ENCODE results near the gene FLT3.
A peak's percentile ranks its signal among the peaks of the same experiment; 100 is the strongest.
"Not testable (repeated sequence)": the region's sequence is repeated elsewhere in the genome, so short reads cannot be mapped to it uniquely, and the experiment has no call there.

Gene FLT3

DNA sequence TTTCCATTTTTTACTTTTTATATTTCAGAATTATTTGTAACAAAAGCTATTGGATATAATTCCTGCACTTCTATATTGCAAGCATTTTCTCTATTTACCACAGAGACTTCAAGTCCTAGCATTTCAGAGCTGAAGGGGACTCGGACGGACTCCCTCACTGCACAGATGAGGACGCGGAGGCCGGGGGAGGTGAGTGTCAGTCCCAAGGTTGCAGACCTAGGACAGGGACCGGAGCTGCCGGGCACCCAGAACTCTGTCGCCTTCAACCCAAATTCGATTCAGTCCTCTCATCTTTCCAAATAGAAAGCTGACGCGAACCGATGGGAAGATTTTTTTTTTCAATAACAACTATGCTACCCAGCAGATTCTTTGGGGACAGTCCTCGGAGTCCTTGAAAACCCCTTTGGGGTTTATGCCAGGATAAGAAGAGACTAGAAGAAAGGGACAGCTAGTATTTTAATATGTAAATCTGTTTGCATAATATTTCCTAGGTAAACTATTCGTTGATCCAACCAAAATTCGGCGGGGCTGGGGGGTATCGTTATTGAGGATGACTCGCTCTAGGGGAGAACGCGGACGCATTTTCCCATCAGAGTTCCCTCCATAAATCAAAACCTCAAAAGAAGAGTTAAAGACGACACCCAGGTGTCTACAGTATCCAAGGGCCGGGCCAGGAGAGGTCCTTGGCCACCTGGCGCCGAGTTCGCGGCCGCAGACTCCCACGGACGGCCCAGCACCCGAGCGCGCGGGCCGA is 803 bp downstream of the FLT3 start:
- DNase-seq = no peak

DNA sequence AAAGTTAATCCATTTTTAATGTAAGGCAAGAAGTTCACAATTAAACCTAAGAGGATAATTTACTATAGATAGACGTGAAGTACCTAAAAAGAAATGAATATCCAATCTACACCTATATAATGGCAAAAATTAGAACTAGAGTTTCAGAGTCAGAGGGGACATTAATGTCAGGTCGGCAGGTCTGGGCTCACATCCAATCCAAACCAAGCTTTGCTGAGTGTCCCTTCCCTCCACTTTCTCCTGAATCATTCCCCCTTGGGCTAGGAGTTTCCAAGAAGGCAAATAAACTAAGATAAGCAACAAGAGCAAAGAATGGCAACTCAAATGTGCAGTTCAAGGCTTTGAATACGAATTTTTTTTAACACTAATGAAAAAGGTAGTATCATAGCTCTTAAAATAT is 2.9 kb downstream of the FLT3 start:
- no peak for DNase-seq

DNA sequence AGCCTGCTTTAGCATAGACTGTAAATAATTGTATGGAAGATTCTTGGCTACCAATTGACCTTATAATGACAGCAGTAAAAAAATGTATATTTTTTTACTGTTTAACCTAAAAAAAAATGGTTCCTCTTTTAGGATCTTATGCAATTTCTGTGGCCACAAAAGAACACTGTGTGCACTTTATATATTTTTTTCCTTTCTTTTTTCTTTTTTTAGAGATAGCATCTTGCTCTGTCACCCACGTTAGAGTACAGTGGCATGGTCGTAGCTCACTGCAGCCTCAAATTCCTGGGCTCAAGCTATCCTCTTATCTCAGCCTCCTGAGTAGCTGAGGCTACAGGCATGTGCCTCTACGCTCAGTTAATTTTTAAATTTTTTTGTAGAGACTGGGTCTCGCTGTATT is 6.1 kb downstream of the FLT3 start:
- no peak for DNase-seq

DNA sequence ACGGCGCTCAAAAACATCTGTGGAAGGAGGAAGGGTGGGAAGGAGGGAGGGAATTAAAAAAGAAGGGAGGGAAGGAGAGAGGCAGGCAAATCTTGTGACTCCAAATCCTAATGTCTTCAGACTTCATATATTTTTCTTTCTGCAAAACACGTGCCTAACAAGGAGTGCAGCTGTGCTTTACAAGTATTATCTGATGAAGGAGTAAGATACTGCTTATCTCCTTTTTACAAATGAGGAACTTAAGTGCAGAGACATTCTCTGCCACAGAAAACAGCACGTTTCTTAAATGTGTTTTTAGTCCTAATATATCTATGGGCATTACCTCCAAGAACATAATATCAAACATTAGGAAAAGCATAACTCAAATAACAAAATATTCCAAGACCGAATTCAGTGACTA is 6.5 kb downstream of the FLT3 start:
- no peak for DNase-seq

DNA sequence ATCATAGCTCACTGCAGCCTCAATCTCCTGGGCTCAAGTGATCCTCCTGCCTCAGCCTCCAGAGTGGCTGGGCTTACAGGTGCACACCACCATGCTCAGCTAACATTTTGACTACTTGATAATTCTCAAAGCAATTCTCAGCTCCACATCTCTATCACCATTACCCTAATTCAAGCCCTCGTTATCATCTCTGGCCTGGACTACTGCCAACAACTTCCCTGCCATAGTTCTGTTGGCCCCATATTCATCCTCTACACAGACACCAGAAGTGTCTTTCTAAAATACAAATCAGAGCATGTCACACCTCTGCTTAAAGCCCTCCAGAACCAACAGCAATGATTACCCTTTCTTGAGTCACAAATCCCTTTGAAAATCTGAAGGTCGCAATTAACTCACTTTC is 7.9 kb downstream of the FLT3 start:
- DNase-seq = no peak

DNA sequence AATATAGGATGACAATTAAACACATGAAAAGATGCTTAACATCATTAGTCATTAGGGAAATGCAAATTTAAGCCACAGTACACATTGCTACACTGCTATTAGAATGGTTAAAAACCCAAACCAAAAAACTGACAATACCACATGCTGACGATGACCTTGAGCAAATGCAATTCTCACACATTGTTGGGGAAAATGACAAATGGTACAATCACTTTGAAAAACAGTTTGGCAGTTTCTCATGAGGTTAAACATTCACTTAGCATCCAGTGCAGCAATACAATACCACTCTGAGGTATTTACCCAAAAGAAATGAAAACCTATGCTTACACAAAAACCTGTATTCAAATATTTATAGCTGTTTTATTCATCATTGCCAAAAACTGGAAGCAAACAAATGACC is 11.3 kb downstream of the FLT3 start:
- DNase-seq = no peak

DNA sequence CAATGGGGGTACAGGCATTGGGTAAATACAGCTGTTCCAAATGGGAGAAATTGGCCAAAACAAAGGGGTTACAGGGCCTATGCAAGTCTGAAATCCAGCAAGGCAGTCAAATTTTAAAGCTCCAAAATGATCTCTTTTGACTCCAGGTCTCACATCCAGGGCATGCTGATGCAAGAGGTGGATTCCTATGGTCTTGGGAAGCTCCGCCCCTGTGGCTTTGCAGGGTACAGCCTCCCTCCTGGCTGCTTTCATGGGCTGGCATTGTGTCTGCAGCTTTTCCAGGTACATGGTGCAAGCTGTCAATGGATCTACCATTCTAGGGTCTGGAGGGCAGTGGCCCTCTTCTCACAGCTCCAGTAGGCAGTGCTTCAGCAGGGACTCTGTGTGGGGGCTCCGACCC is 22.6 kb downstream of the FLT3 start:
- not testable (repeated sequence) for DNase-seq

DNA sequence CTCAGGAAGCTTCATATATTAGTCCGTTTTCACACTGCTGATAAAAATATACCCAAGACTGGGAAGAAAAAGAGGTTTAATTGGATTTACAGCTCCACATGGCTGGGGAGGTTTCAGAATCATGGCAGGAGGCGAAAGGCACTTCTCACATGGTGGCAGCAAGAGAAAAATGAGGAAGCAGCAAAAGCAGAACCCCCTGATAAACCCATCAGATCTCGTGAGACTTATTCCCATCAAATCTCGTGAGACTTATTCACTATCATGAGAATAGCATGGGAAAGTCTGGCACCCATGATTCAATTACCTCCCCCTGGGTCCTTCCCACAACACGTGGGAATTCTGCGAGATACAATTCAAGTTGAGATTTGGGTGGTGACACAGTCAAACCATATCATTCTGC is 23.1 kb downstream of the FLT3 start:
- DNase-seq = peak in 1 of 2 donors; percentile 19

DNA sequence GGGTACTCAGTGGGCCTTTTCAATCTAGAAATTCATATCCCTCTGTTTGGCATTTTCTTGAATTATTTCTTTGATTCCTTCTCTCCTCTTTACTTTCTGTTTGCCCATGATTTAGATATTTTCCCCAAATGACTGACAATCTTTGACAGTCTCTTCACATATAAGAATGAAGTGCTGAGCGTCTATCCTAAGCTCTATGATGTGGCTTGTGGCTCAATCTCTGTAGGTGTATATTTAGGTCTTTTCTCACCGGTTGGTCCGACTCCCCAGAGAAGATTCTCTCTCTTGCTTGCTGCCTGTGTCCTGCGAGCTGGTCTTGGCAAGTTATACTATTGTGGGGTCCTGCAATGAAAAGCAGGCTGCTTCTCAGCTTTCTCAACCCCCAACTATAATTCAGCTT is 29.0 kb downstream of the FLT3 start:
- no peak for DNase-seq

DNA sequence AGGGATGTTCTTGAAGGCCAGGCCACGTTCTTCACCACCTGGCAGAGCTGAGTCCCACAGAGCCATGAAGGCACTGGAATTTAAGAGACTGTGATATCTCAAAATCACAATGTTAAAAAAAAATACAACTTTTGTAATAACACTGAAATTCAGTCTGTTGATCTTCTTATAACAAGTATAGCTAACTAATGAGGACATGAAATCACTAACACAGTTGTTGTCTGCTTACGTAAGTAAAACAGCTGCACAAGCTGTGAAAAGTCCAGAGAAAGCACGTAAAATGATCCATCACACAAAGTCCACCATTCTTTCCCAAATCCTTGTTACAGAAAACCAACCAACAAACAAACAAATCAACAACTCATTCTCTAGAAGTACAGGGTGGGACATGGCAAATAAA is 32.9 kb downstream of the FLT3 start:
- DNase-seq = no peak

DNA sequence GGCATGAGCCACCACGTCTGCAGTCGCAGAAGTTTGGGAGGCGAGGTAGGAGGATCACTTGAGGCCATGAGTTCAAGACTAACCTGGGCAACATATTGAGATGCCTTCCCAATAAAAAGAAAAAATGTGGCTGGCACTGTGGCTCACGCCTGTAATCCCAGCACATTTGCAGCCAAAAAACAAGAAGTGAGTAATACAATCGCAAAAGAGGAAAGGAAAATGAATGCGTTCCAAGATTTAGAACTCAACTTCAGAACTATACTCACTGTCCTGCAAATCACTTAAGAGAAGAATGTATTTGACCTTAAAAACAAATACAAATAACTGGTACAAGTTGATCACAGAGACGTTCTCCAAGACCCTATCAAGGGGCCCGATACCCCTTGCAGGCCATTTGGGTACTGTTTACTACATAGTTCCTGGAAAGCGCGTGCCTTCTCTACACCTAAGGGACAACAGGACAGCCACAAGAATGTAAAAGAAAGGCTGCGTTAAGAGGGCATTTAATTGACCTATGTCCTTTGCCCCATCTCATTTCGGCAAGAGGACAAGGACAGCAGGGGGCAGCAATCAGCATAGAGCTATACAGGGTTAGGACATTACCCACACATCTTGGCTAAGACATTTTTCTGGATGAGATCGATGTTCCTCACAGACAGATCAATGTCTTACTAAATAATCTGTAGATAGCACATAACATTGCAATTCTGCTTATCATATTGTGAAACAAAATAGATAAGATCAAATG is 41.3 kb downstream of the FLT3 start:
- peak; percentile 38 to 73 for DNase-seq

DNA sequence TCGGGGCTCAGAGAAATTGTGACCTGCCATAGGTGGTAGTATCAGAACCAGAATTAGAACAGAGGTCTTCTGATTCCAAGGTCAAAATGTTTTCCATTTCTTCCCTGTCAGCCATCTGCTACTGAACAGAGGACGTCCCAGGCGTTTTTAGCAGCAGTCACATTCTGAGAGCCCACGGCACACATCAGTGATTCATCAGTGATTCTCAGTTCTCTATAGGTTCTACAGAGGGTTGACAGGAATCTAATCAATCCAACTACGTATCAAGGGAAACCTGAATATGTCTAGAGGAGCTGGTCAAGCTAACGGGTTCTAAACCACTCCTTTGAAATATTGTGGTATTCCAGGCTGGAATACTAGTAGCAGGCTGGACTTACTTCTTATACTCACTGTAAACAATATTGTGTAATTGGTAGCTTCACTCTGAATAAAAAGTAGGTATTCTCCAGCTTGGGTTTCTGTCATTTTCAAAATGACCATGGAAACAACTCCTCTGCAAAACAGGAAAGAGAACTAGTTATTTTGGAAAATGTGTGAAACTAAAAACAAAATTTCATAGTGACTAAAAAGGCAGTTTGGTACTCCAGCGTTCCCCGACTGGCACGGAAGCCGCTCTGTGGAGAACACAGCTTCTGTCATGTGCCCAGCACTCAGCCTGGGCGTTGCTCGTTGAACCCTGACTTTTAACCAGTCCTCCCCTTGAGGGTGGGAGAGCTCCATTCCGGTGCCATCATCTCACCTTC is 43.2 kb downstream of the FLT3 start:
- DNase-seq = peak in 1 of 2 donors; percentile 22

DNA sequence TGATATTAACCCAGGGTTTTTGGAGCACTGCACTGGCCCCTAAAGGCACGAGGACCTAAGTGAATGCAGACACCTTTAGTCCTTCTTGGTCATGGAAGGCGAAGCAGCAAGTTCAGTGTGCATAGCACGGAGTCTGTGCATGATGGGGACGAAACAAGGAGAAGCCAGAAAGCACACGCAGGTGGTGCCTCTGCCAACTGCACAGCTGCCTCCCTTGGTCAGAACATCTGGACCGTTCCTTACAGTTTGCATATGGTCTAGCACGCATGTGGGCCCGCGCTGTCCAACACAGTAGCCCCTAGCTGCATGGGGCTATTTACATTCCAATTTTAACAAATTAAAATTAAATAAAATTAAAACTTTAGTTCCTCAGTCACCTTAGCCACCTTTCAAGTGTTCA is 44.0 kb downstream of the FLT3 start:
- DNase-seq = no peak

DNA sequence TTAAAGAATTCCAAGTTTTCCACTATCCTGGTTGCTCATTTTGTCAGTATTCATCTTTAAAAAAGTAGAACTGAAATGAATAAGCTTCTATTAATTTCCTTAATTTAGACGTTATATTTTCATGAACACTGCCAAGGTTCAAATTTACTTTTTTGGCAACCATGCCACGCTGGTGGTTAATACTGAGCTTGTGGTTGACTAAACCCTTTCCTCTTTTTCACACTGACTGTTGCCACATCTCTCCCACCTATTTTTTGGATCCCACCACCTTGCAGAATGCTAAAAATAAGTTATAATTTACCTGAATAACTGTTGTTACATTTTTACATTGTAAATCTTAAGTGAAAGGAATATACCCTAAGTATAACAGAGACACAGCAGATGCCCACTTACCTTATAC is 45.0 kb downstream of the FLT3 start:
- no peak for DNase-seq

DNA sequence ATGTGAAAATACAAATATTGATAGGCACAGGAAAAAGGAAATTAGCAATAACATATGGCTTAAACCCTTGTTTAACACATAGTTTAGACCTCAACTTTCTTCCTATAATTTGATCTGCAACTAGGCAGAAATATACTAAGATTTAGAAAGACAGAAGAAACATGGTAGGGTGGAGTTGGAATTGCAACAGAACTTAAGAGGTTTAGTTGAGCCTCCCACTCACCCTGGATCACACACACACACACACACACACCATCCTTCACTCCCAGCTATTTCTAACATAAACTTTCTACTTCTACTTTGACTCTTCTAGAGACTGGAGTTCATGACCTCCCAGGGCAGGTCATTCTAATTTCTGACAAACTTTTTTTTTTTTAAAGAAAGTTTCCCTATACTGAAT is 47.4 kb downstream of the FLT3 start:
- DNase-seq = peak; percentile 71

DNA sequence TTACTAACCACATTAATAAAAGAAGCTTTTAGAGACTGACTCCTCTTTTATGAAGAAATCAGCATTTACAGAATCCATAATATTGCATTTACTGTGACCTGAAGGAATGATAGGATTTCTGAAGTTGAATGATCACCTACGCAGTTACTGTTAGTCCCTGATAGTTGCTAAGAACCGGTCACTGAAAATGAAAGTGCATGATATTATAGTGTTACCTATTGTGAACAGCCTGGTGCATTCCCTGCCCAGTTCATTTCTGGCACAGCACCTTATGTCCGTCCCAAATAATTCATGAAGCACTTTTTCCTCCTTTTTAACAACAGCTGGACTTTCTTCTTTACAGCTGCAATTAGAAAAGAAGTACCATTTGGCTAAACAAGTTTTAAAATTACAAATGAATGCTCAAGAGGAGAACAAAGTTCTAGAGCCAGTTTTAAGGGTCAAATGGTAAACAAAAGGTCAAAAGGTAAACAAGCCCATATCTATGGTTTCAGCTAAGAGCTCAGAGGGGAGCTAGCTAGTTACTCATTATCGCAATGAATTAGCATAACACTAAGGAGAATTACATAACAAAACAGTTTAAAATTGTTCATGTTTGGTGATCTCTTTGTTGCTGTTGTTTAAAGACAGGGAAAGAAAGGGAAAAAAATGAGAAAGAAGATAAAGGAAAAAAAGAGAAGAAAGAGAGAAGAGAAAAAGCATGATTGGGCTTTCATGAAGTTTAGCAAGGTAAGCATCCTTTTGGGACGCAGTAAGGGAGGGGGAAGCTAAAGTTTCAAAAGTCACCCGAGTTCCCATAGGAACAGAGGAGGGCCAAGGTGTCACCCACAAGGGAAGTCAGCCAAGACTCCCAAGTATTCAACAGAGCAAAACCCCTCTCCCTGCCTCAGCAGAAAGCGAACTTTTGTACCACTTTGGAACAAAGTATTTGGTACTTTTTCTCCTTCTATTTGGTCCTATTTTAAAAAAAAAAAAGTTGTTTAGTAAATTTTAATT is 50.2 kb downstream of the FLT3 start:
- DNase-seq = no peak

DNA sequence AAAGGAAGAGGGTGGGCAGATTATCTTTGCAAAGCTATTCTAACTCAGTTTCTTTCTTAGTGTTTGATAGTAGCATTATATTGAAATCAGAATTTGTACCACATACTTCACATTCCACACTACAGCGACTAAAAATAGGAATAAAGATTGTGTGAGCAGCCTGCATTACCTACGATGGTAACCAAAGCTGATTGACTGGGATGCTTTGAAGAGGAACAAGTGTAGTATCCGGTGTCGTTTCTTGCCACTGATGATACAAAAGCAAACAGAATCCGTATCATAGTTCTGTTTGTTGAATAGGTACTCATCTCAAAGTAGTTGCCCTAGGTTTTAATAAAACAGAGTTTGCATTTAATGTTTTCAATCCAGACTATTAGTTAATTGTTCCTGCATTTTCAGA is 51.2 kb downstream of the FLT3 start:
- DNase-seq = no peak

DNA sequence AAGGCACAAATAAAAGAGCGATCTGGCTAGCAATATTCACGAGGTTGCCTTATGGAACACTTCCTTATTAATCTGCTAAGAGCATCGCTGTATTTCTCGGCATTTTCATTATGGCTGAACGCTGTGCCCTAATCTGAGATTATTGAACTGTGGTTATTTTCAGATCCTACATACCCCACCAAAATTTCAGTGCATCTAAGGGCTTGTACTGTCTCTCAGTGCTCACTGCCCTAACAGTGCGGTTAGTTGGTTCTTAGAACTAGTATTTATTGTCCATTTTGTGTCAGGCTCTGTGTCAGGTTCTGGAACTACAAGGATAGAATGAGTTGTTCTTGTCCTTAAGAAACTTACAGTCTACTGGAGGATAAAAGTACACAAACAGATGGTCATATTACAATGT is 51.6 kb downstream of the FLT3 start:
- DNase-seq = no peak

DNA sequence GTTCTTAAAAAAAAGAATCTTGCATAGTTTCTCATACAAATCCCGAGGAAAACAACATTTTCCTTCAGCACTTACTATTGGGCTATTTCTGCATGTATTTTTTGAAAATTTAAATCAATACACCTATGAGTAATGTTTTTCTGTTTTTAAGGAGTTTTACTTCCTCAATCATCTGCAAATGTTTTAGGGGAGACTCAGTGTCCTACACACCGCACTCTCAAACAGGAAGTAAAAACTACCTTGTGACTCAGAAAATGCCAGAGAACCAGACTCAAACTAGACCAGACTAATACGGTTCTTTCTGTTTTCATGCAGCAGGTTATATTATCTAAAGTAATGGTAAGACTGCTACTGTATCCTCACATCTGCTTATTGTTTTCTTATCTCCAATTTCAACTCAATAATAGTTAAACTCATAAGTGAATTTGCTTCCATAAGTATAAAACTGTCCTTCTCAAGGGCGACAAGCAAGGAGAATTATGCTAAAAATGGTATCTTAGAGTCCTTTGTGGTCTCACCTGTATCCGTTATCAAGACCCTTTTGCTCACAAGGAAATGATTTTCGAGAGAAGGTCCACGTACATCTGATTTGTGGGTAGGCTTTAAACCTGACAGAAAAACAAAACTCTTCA is 52.5 kb downstream of the FLT3 start:
- DNase-seq = peak; percentile 43 to 62

DNA sequence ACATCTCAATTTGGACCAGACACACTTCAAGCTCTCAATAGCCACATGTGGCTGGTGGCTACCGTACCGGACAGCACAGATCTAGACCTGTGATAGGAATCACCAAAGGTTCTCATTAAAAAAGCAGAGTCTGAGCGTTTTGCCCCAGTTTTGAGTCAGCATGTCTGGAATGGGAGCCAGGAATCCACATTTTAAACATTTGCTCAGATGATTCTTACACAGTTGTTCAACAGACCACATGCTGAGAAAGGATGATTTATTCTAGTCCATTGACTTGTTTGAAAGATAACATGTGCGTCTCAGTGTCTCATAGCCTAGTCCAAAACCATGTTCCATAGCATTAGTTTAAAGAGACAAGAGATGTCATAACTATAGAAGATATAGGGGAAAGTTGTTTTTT is 53.4 kb downstream of the FLT3 start:
- no peak for DNase-seq

DNA sequence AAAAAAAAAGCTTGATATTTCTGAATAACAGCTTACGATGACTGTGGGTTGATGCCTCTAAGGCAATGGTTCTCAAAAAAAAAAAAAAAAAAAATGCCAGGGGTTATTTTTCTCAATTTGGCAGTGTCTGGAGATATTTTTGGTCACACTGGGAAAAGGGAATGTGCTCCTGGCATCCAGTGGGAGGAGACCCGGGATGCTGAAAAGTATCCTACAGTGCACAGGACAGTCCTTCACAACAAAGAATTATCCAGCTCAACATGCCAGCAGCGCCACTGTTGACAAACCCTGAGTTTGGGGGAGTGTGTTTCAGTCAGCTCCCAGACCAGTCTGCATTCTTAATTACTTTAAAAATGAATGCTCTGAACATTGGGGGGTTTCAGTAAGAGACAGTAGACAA is 54.5 kb downstream of the FLT3 start:
- DNase-seq = no peak

DNA sequence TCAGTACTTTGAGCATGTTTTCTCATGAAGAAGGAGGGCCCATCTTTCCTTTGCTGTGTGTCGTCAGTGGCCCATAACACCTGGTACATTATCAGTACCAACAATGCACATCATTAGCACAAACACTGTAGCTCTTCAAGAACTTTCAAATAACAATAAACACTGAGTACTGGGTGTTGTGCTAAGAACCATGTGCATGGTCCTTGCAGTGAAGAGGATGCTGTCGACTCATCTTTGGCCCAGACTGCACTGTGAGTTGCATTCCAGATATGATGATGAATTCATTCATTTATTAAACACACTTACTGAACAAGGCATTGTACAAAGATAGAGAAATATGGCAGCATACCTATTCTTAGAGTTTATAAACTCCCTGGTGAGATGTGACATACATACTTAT is 55.8 kb downstream of the FLT3 start:
- DNase-seq = no peak
